CD4-positive, alpha-beta memory T cell (primary cell): ENCODE measurements around the gene ARL15. TPM values are rescaled to one million over a fixed set of nuclear protein-coding genes. Genes with fewer than 3 reads are reported as not detected.

Source experiments
- CTCF ChIA-PET: fragments of 350-600 bp; sonication (Branson Sonifier 250); formaldehyde crosslinking; loops from one replicate; lab custom pipeline; 2021; ENCODE audit warnings: inconsistent platforms; ENCODE audit not compliant: partially characterized antibody; lab: Charles Lee
- POLR2A ChIA-PET: fragments of 350-600 bp; sonication (Branson Sonifier 250); formaldehyde crosslinking; loops from one replicate; lab custom pipeline; 2021; ENCODE audit not compliant: partially characterized antibody; lab: Charles Lee
- DNase-seq, 5 donors: peaks; one replicate each; pipeline versions ENCODE4 v3.0.0 to v3.0.0-alpha.2; 2020 to 2022; ENCODE audit warnings: mixed read lengths in 1 of 5
- H3K27ac ChIP-seq: one replicate; pipeline ENCODE4 v1.7.0; 2013; ENCODE audit warnings: low read depth, low read length
- H3K27me3 ChIP-seq: 2 replicates; pipeline ENCODE4 v1.7.0; 2013; ENCODE audit warnings: mild to moderate bottlenecking, low read length, moderate library complexity; ENCODE audit not compliant: insufficient read depth
- H3K36me3 ChIP-seq: 2 replicates; pipeline ENCODE4 v1.7.0; 2013; ENCODE audit warnings: mild to moderate bottlenecking, low read length, moderate library complexity; ENCODE audit not compliant: insufficient read depth
- H3K4me1 ChIP-seq: 2 replicates; pipeline ENCODE4 v1.7.0; 2013; ENCODE audit warnings: mild to moderate bottlenecking, low read length, moderate library complexity; ENCODE audit not compliant: insufficient read depth
- H3K4me3 ChIP-seq, 2 donors: one replicate each; pipeline ENCODE4 v1.7.0; 2013; ENCODE audit warnings: low read length in 2 of 2, mild to moderate bottlenecking in 1 of 2
- H3K9me3 ChIP-seq, 2 donors: one replicate each; pipeline ENCODE4 v1.7.0; 2013; ENCODE audit warnings: low read length in 2 of 2, control low read depth in 1 of 2; ENCODE audit not compliant: control insufficient read depth in 1 of 2
- H3K27ac Mint-ChIP-seq, 7 donors: one replicate each; pipeline ENCODE4 v1.8.0; 2020 to 2021; ENCODE audit warnings: mixed read lengths in 7 of 7, mild to moderate bottlenecking in 6 of 7, inconsistent platforms in 3 of 7, moderate library complexity in 3 of 7
- H3K27me3 Mint-ChIP-seq, 2 donors: one replicate each; pipeline ENCODE4 v1.8.0; 2020 to 2021; ENCODE audit warnings: mixed read lengths in 2 of 2
- H3K36me3 Mint-ChIP-seq, 2 donors: one replicate each; pipeline ENCODE4 v1.8.0; 2020 to 2021; ENCODE audit warnings: mixed read lengths in 2 of 2, inconsistent platforms in 1 of 2, mild to moderate bottlenecking in 1 of 2
- H3K4me1 Mint-ChIP-seq, 4 donors: one replicate each; pipeline ENCODE4 v1.8.0; 2020 to 2021; ENCODE audit warnings: mixed read lengths in 4 of 4, mild to moderate bottlenecking in 1 of 4
- H3K4me3 Mint-ChIP-seq, 8 donors: one replicate each; pipeline ENCODE4 v1.8.0; 2020 to 2021; ENCODE audit warnings: mixed read lengths in 8 of 8, mild to moderate bottlenecking in 7 of 8, moderate library complexity in 6 of 8, inconsistent platforms in 3 of 8
- H3K9me3 Mint-ChIP-seq, 8 donors: one replicate each; pipeline ENCODE4 v1.8.0; 2020 to 2021; ENCODE audit warnings: mixed read lengths in 8 of 8, mild to moderate bottlenecking in 5 of 8, inconsistent platforms in 3 of 8, moderate library complexity in 1 of 8
- intact Hi-C: fragments of 100-400 bp; cut with micrococcal nuclease; formaldehyde crosslinking; loops from one replicate; pipeline ENCODE4 v1.15.1; 2023
- polyA plus RNA-seq, 2 donors: library from polyadenylated mRNA; unstranded; fragments of 300-500 nt; fragmentation: Illumina TruSeq; gene quantifications; one replicate each; pipeline ENCODE4 v1.2.3, GENCODE V29; 2021
- total RNA-seq, 2 experiments: library from RNA; stranded (reverse); gene quantifications; one replicate each; pipeline ENCODE4 v1.2.3, GENCODE V29; 2021

The ARL15 gene
- total and polyA plus RNA-seq, 4 experiments from 2014 or later = 14.0 to 29.8 (median 14.7) TPM

- Histone ChIP-seq H3K27me3 (no peaks in the 10 kb centered on the region), H3K27ac (no peak overlapping the region), H3K4me1 (no peaks in the 10 kb centered on the region), H3K9me3 (no peaks in the 10 kb centered on the region), H3K36me3 (no peaks in the 10 kb centered on the region), H3K4me3 (no peak overlapping the region)
- peaks cover 0 to 2% (median 0%) of the 10 kb centered on the region in 8 donors for H3K9me3 Mint-ChIP-seq
- H3K4me1 Mint-ChIP-seq = peaks cover 0 to 3% (median 0%) of the 10 kb centered on the region in 4 donors
- H3K27me3 Mint-ChIP-seq = no peaks in the 10 kb centered on the region
- intact Hi-C loops = loop anchor here (1.0 kb wide), 1 partner anchor 15 kb away; no protein-coding TSS in a partner anchor
- peaks cover 10 to 32% of the 10 kb centered on the region in 2 donors for H3K36me3 Mint-ChIP-seq
- H3K4me3 Mint-ChIP-seq = no peak overlapping the region
- POLR2A ChIA-PET = no interaction called here
- no peak overlapping the region for H3K27ac Mint-ChIP-seq
- DNase-seq = no peak
- CTCF ChIA-PET = no interaction called here
Observed at GRCh38 chr5:54030981-54031380, 279.4 kb downstream of the ARL15 start.

GRCh38 chr5:54024466-54024865, 285.9 kb downstream of the ARL15 start:
- Histone ChIP-seq H3K4me3 (no peak overlapping the region), H3K36me3 (no peaks in the 10 kb centered on the region), H3K9me3 (no peaks in the 10 kb centered on the region), H3K27ac (no peak overlapping the region), H3K27me3 (no peaks in the 10 kb centered on the region), H3K4me1 (peaks cover 14% of the 10 kb centered on the region)
- H3K4me1 Mint-ChIP-seq = peaks cover 19 to 29% (median 24%) of the 10 kb centered on the region in 4 donors
- H3K36me3 Mint-ChIP-seq = peaks cover 0 to 7% of the 10 kb centered on the region in 2 donors
- no peaks in the 10 kb centered on the region for H3K9me3 Mint-ChIP-seq
- POLR2A ChIA-PET = no interaction called here
- intact Hi-C loops = no loop called here
- H3K27ac Mint-ChIP-seq = no peak overlapping the region
- CTCF ChIA-PET = interaction anchor here (0.7 kb wide), 1 partner anchor 21 kb away, joined by 4 read pairs; no protein-coding TSS in a partner anchor
- no peak overlapping the region for H3K4me3 Mint-ChIP-seq
- no peaks in the 10 kb centered on the region for H3K27me3 Mint-ChIP-seq
- no peak for DNase-seq

GRCh38 chr5:54022223-54022622, 288.1 kb downstream of the ARL15 start:
- Mint-ChIP-seq H3K4me3 (peak overlapping the region in 1 of 8 donors; percentile 3), H3K9me3 (no peaks in the 10 kb centered on the region), H3K27ac (peak overlapping the region in 1 of 7 donors; percentile 12), H3K27me3 (no peaks in the 10 kb centered on the region), H3K36me3 (peaks cover 5 to 19% of the 10 kb centered on the region in 2 donors), H3K4me1 (peaks cover 19 to 29% (median 24%) of the 10 kb centered on the region in 4 donors)
- H3K27ac ChIP-seq = no peak overlapping the region
- H3K36me3 ChIP-seq = no peaks in the 10 kb centered on the region
- POLR2A ChIA-PET = no interaction called here
- intact Hi-C loops = no loop called here
- no peak overlapping the region for H3K4me3 ChIP-seq
- CTCF ChIA-PET = interaction anchor here (0.5 kb wide), 1 partner anchor 467 kb away, joined by 3 read pairs; no protein-coding TSS in a partner anchor
- H3K9me3 ChIP-seq = no peaks in the 10 kb centered on the region
- H3K4me1 ChIP-seq = peaks cover 14% of the 10 kb centered on the region
- no peak for DNase-seq
- no peaks in the 10 kb centered on the region for H3K27me3 ChIP-seq

GRCh38 chr5:54021431-54022164, 288.8 kb downstream of the ARL15 start:
- peaks cover 19 to 29% (median 24%) of the 10 kb centered on the region in 4 donors for H3K4me1 Mint-ChIP-seq
- no peaks in the 10 kb centered on the region for H3K9me3 Mint-ChIP-seq

GRCh38 chr5:54018438-54018837, 291.9 kb downstream of the ARL15 start:
- no peak overlapping the region for H3K27ac ChIP-seq
- no peak for DNase-seq
- peaks cover 17 to 23% (median 19%) of the 10 kb centered on the region in 4 donors for H3K4me1 Mint-ChIP-seq
- peak overlapping the region in 1 of 7 donors; percentile 8 for H3K27ac Mint-ChIP-seq
- ChIA-PET POLR2A (no interaction called here), CTCF (no interaction called here)
- intact Hi-C loops = no loop called here
- H3K36me3 ChIP-seq = no peaks in the 10 kb centered on the region
- peaks cover 28 to 43% of the 10 kb centered on the region in 2 donors for H3K36me3 Mint-ChIP-seq
- H3K27me3 Mint-ChIP-seq = no peaks in the 10 kb centered on the region
- peaks cover 14% of the 10 kb centered on the region for H3K4me1 ChIP-seq
- H3K4me3 ChIP-seq = no peak overlapping the region
- peaks cover 0 to 4% of the 10 kb centered on the region in 2 donors for H3K9me3 ChIP-seq
- no peak overlapping the region for H3K4me3 Mint-ChIP-seq
- no peaks in the 10 kb centered on the region for H3K27me3 ChIP-seq
- H3K9me3 Mint-ChIP-seq = peaks cover 0 to 14% (median 7%) of the 10 kb centered on the region in 8 donors

More at GRCh38 chr5:54021431-54022164, 288.8 kb downstream of the ARL15 start:
- Histone ChIP-seq H3K27ac (no peak overlapping the region), H3K4me3 (no peak overlapping the region), H3K27me3 (no peaks in the 10 kb centered on the region), H3K9me3 (no peaks in the 10 kb centered on the region), H3K36me3 (no peaks in the 10 kb centered on the region), H3K4me1 (peaks cover 14% of the 10 kb centered on the region)
- ChIA-PET POLR2A (no interaction called here), CTCF (no interaction called here)
- Mint-ChIP-seq H3K36me3 (peaks cover 6 to 21% of the 10 kb centered on the region in 2 donors), H3K27ac (peak overlapping the region in 2 of 7 donors; percentile 29 to 44), H3K27me3 (no peaks in the 10 kb centered on the region), H3K4me3 (peak overlapping the region in 2 of 8 donors; percentile 6 to 14)
- no peak for DNase-seq
- intact Hi-C loops = no loop called here

- Mint-ChIP-seq H3K4me3 (peak overlapping the region in 1 of 8 donors; percentile 17), H3K27ac (no peak overlapping the region), H3K4me1 (peaks cover 13 to 16% (median 15%) of the 10 kb centered on the region in 4 donors), H3K9me3 (peaks cover 0 to 14% (median 8%) of the 10 kb centered on the region in 8 donors), H3K27me3 (no peaks in the 10 kb centered on the region), H3K36me3 (peaks cover 29 to 48% of the 10 kb centered on the region in 2 donors)
- Histone ChIP-seq H3K36me3 (no peaks in the 10 kb centered on the region), H3K9me3 (peaks cover 0 to 4% of the 10 kb centered on the region in 2 donors), H3K4me1 (peaks cover 11% of the 10 kb centered on the region), H3K27me3 (no peaks in the 10 kb centered on the region), H3K4me3 (no peak overlapping the region), H3K27ac (no peak overlapping the region)
- DNase-seq = no peak
- intact Hi-C loops = no loop called here
- CTCF ChIA-PET = no interaction called here
- POLR2A ChIA-PET = no interaction called here
Observed at GRCh38 chr5:54017580-54017979, 292.8 kb downstream of the ARL15 start.

- H3K9me3 ChIP-seq = peaks cover 0 to 4% of the 10 kb centered on the region in 2 donors
- no peaks in the 10 kb centered on the region for H3K36me3 ChIP-seq
- intact Hi-C loops = no loop called here
- no peaks in the 10 kb centered on the region for H3K27me3 ChIP-seq
- Mint-ChIP-seq H3K27me3 (no peaks in the 10 kb centered on the region), H3K27ac (no peak overlapping the region), H3K4me1 (peaks cover 0 to 2% (median 0%) of the 10 kb centered on the region in 4 donors), H3K36me3 (peaks cover 29 to 52% of the 10 kb centered on the region in 2 donors), H3K4me3 (no peak overlapping the region), H3K9me3 (peaks cover 0 to 14% (median 9%) of the 10 kb centered on the region in 8 donors)
- DNase-seq = no peak
- H3K4me1 ChIP-seq = no peaks in the 10 kb centered on the region
- H3K4me3 ChIP-seq = no peak overlapping the region
- ChIA-PET POLR2A (no interaction called here), CTCF (no interaction called here)
- H3K27ac ChIP-seq = no peak overlapping the region
Observed at GRCh38 chr5:54013556-54014194, 296.7 kb downstream of the ARL15 start.
